Measurements from ENCODE around the gene METTL22. TPM values are rescaled to one million over a fixed set of nuclear protein-coding genes. Genes with fewer than 3 reads are reported as not detected.
A peak's percentile ranks its signal among the peaks of the same experiment; 100 is the strongest.

METTL22 gene
- total RNA-seq, 3 donors from 2014 or later = 24.1 to 41.0 (median 30.8) TPM

GRCh38 chr16:8628981-8629725 is 7.7 kb downstream of the METTL22 start:
- Histone ChIP-seq H3K4me1 (ENCODE audit: low read depth) (no peaks in the 10 kb centered on the region), H3K9me3 (no peaks in the 10 kb centered on the region), H3K36me3 (ENCODE audit: low read depth) (peaks cover 7% of the 10 kb centered on the region), H3K4me3 (no peak overlapping the region)
- no peak for TF ChIP-seq CTCF (IDR thresholded peaks at IDR 0.05)
- ATAC-seq (no peak), DNase-seq (no peak)
- intact Hi-C loops (cut with DNase I, micrococcal nuclease) = no loop called here

- intact Hi-C loops (cut with DNase I, micrococcal nuclease) = no loop called here
- H3K36me3 ChIP-seq (ENCODE audit: low read depth) = peaks cover 7% of the 10 kb centered on the region
- no peak for DNase-seq
- no peak overlapping the region for H3K4me3 ChIP-seq
- no peak for ATAC-seq
- H3K9me3 ChIP-seq = no peaks in the 10 kb centered on the region
- TF ChIP-seq CTCF (IDR thresholded peaks at IDR 0.05) = no peak
- H3K4me1 ChIP-seq (ENCODE audit: low read depth) = no peaks in the 10 kb centered on the region
Measured at GRCh38 chr16:8630255-8630953, 8.9 kb downstream of the METTL22 start.

GRCh38 chr16:8631373-8631772 is 9.9 kb downstream of the METTL22 start:
- Histone ChIP-seq H3K9me3 (no peaks in the 10 kb centered on the region), H3K4me1 (ENCODE audit: low read depth) (no peaks in the 10 kb centered on the region), H3K4me3 (no peak overlapping the region), H3K36me3 (ENCODE audit: low read depth) (peaks cover 7% of the 10 kb centered on the region)
- intact Hi-C loops (cut with DNase I, micrococcal nuclease) = no loop called here
- DNase-seq (no peak), ATAC-seq (no peak)
- TF ChIP-seq CTCF (IDR thresholded peaks at IDR 0.05) = no peak

- TF ChIP-seq CTCF (IDR thresholded peaks at IDR 0.05) = no peak
- ATAC-seq (no peak), DNase-seq (no peak)
- intact Hi-C loops (cut with DNase I, micrococcal nuclease) = no loop called here
- H3K36me3 ChIP-seq (ENCODE audit: low read depth) = peaks cover 7% of the 10 kb centered on the region
- no peaks in the 10 kb centered on the region for H3K9me3 ChIP-seq
- H3K4me1 ChIP-seq (ENCODE audit: low read depth) = no peaks in the 10 kb centered on the region
- no peak overlapping the region for H3K4me3 ChIP-seq
Measured at GRCh38 chr16:8631818-8632465, 10.4 kb downstream of the METTL22 start.

- Histone ChIP-seq H3K4me3 (no peak overlapping the region), H3K36me3 (ENCODE audit: low read depth) (peaks cover 7% of the 10 kb centered on the region), H3K4me1 (ENCODE audit: low read depth) (no peaks in the 10 kb centered on the region), H3K9me3 (no peaks in the 10 kb centered on the region)
- intact Hi-C loops (cut with DNase I, micrococcal nuclease) = no loop called here
- no peak for TF ChIP-seq CTCF (IDR thresholded peaks at IDR 0.05)
- peak; percentile 67 for ATAC-seq
- peak in 1 of 3 donors; percentile 8 for DNase-seq
Measured at GRCh38 chr16:8632675-8633182, 11.2 kb downstream of the METTL22 start.
